Activated T-helper 1 cell treated with anti-CD3 and anti-CD28 coated beads, Interleukin-2, amount 50 U/mL, for 16 hours (primary cell): ENCODE results near the gene FOXN3.
"Not testable (repeated sequence)": the region's sequence is repeated elsewhere in the genome, so short reads cannot be mapped to it uniquely, and the experiment has no call there.

ENCODE experiments used
- DNase-seq, 2 donors: peaks; one replicate each; pipeline ENCODE4 v3.0.0-alpha.2; 2020; ENCODE audit warnings: low read depth in 1 of 2, low spot score in 1 of 2

Gene FOXN3

GRCh38 chr14:89171628-89172027 is 245.4 kb downstream of the FOXN3 start:
- no peak for DNase-seq

DNA sequence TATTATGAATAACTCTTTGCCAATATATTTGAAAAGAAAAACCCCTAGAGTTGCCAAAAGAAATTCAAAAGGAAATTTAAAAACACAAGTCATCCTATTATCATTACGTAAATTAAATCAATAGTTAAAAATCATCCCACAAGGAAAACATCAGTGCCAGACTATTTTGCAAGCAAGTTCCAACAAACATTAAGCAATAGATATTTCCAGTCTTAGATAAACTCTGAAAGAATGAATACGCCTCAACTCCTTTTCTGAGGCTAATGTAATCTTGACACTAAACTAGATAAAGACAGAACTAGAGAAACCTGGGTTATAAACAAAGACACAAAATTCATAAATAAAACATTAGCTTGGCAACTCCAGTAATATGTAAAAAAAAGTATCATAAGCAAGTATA is 245.9 kb downstream of the FOXN3 start:
- no peak for DNase-seq

GRCh38 chr14:89167705-89168104 is 249.3 kb downstream of the FOXN3 start:
- DNase-seq = no peak

DNA sequence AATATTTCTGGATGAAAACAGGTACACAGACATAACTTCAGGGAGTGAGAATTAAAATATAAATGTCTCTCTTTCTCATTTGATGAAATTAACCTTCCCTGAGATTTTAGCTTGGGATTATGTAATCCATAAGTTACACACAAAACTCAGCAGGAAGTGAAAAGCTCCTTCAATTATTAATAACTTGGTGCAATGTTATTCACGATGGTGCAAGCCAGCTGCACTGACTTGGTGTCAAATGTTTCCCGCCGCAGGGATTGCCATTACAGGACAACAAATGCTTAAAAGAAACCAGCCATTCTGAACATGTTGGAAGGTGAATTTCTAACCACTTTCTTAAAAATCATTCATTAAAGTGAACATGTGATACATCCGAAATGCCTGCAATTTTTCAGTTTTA is 250.4 kb downstream of the FOXN3 start:
- no peak for DNase-seq

GRCh38 chr14:89165189-89166181 is 251.5 kb downstream of the FOXN3 start:
- no peak for DNase-seq

DNA sequence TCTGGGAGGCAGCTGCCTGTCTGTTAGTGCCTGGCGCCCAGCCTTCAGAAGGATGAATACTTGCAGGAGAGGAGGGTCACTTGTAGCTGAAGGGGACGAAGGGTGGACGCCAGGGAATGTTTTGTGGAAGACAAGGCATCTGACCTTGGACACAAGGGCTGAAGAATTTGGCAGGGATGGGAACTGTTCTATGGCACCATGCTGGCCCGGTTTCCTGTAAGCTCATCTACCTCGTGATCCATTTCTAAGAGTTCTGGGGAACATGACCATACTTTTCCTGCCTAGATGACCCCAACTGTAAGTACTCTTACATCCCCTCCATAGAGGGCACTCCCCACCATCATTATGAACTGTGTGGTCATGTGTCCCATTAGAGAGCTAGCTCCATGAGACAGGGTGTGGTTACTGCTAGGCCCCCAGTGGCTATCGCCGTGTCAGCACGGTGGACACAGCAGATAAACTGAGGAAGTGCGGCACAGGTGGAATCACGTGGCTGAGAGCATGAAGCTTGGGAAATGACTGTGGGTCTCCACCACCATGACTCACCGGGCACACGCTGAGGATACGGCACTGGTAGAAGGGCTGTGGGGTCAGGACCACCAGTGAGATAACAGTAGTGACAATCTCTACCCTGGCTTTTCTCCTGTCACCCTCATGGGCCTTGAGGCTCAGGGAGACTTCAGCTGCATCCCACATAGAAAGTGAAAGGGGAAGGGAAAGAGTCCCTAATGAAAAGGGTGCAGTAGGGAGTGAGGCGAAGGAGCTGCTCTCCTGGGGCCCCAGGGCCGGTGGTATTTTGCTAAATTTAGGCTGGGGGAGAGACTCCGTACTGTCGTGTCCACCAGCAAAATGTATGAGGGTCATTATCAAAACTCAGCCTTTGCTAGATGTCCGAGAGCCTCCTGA is 252.6 kb downstream of the FOXN3 start:
- no peak for DNase-seq

- DNase-seq = no peak
Observed at GRCh38 chr14:89163031-89163636, 253.9 kb downstream of the FOXN3 start.

DNA sequence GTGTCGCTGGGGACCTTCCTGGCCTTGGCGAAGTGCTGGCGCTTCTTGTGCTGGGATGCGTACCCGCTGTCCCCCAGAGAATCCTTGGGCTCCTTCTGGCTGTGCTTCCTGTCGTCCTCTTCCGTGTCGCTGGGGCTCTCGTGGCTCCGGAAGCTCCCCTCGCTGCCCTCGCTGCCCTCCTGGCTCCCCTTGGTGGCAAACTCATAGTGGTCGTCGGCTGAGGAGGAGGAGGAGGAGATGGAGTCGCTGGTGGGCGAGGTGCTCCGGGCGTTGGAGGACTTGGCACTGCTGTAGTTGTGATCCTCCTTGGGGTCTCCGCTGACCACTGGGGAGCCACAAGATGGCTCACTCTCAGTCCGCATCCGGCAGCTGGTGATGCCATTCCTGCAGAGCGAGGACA is 254.4 kb downstream of the FOXN3 start:
- DNase-seq = no peak

DNA sequence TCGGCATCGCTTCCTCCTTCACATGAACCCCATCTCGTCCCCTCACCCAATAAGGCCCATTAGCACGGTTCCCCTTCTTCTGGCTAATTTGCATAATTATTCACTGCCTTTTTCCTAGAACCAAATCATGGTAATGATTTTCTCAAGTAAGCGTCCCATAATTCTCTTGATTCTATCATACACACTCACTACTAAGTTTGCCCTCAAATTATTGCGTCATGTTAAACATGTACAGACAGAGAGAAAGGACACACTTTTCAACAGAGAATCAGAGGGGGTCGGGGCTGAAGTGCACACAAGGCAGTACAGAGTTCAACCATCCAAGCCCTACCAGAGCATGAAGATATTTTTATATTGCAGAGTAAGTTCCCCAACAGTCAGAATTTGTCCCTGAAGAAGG is 256.6 kb downstream of the FOXN3 start:
- DNase-seq = no peak

DNA sequence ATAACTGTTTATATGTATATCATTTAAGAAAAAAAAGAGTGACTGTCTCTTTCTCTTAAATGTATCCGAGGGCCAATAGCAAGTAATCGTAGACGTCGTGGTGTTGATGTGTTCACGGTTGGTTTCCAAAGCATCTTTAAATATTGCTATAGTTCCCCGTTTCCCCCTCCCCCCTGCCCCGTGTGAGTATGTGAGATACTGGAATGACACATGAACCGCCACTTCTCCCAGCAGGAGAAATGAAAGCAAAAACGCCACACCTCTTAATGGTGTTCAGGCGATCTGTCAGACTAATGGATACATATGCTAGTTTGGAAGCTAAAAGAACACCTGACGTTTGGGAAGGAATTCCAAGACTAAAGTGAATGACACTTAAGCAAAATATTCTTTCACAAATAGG is 258.3 kb downstream of the FOXN3 start:
- no peak for DNase-seq

DNA sequence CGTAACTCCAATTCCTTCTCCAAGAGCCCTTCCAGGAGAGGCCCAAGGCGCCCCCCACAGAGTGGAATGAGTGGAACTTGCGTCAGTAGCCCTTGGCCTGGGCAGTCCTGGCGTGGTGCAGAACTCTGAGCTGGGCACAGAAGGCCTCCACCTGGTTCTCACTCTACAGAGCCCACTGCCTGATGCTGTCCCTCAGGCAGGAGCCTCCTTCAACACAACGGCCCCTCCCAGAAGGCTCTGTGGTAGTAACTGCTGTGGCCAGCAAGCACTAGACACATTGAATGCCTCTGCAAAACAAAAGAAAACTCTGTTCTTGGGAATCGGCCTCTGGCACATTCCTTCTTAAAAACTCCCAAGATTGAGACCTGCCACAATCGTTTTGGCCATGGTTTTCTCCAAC is 258.9 kb downstream of the FOXN3 start:
- DNase-seq = not testable (repeated sequence)

DNA sequence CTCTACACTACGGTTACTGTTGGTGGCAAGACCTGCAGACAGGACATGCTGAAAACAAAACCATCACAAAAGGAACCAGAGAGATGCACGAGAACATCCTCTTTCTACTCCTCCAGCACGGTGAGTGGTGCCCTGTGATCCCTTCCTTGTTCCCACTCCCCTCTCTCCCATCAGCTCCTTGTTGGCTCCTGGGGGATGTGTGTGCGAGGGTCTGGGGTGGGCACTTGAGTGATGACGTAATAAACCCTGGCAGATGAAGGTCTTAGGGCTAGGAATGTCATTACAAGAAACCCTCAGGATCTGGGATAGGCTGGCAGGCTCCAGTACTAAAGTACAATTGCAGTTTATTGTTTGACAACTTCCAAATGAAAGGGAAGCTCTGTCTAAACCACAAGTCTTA is 261.5 kb downstream of the FOXN3 start:
- DNase-seq = no peak

DNA sequence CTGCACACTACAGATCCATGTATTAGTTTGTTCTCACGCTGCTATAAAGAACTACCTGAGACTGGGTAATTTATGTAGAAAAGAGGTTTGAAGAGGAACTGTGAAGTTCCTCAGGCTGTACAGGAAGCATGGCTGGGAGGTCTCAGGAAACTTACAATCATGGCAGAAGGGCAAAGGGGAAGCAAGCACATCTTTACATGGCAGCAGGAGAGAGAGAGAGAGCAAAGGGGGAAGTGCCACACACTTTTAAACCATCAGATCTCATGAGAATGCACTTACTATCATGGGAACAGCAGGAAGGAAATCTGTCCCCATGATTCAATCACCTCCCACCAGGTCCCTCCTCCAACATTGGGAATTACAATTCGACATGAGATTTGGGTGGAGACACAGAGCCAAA is 265.3 kb downstream of the FOXN3 start:
- DNase-seq = not testable (repeated sequence)

- no peak for DNase-seq
Observed at GRCh38 chr14:89146274-89146673, 270.8 kb downstream of the FOXN3 start.

DNA sequence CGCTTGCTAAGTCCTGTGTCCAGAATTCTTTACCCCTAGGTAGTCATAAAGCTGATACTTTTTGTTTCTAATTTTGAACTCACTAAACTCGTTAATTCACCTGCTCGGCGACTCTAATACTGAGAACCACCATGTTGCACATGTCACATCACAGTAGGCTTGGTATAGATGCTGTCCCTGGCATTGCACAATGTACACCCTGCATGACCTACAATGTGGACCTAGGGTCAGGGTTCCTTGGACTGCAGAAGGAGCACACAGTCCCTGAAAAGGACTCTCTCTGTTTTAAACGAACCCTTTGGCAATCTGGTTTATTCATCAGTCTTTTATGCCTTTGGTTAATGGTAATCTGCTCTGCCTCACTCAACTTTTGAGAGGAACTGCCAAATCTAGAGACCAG is 272.4 kb downstream of the FOXN3 start:
- no peak for DNase-seq

DNA sequence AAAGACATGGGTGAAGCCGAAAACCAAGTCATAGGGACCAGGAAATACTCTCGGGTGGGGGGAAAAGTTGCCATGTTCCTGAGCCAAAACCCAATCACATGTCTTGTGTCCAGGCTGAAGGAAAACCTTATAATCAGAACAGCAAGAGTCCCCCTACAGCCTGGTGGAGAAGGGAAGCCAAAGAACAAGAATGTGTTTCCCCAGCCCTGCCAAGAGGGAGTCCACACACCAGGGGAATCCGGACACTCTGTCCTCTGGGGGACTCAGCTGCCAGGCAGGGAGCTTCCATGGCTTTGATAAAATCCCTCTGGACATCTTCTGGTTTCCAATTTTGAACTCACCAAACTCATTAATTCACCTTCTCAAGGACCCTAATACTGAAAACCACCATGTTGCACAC is 273.0 kb downstream of the FOXN3 start:
- DNase-seq = no peak

DNA sequence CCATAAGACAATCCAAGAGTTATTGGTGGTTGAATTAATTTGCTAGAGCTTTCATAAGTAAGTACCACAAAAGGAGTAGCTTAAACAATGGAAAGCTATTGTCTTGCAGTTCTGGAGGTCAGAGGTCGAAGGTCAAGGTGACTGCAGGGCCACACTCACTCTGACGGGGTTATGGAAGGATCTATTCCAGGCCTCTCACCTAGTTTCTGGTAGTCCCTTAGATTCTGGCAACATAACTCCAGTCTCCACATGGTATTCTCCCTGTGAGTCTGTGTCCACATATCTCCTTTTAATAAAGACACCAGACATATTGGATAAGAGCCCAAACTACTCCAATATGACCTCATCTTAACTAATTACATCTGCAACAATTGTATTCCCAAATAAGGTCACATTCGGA is 273.4 kb downstream of the FOXN3 start:
- DNase-seq = no peak

- DNase-seq = no peak
Observed at GRCh38 chr14:89142366-89142765, 274.7 kb downstream of the FOXN3 start.

DNA sequence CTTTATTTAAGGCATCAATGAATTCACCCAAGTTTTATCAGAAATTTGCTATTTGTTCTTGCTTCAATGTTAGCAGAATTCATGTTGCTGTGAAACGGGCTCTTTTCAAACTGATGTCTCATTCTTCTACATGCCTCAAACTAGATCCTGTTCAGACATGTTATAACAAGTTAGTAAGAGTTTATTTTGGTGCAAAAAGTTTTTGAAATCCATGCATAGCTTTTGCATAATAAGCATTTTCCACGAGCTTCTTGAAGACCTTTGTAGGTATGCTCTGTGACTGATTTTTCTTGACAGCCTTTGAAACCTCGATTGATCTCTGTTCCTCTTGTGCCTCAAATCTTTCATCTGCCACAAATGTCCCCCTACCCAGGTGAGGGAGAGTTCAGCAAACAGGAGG is 275.2 kb downstream of the FOXN3 start:
- no peak for DNase-seq

DNA sequence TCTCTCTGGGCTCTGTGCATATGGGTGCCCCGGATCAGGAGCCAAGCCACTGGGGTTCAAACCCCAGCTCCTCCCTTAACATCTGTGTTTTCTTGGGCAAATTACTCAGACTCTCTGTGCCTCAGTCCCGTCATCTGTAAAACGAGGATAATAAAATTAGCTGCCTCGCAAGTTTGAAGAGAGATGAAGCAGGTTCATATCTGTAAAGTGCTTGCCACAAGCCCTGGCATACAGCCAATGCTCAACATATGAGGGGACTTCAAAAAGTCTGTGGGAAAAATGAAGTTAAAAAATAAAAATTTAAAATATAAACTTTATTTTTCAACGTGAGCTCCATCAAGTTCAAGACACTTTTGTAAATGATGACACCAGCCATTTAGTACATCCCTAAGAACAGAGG is 276.7 kb downstream of the FOXN3 start:
- no peak for DNase-seq

DNA sequence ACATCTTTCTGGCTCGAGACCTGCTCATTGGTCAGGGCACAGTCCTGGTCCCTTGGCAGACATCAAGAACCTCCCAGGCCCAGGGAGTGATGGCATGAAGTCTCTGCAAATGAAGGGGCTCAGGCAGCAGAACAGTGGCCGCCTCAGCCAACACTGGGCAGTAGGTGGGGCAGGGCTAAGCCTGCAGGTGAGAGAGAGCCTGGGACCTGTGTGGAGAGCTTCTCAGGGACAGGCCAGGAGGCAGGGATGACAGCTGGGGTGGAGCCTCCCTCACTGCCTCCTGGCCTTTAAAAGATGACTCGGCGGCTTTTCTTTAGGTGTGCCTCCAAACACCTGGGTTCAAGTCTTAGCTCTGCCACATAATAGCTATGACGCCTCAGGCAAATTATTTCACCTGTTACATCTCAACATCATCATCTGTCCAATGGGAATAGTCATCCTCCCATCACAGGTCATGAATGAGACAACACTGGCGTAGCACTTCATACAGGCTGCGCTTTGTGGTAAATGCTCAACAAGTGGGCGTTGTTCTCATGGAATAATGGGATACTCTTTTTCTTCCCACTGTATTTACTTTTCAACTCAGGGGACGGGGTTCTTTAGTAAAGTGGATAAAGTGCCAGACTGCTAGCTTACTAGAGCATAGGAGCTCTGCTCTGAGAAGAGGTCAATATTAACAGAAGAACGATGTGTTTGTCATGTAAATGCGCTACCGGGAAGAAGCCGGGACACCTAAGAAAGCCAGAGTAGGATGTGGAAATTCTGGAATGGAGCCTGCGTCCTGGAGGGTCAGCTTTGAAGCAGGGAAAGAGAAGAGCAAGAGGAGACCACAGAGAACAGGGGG is 277.4 kb downstream of the FOXN3 start:
- DNase-seq = no peak
